Brain microvascular endothelial cell (primary cell): ENCODE measurements around the gene CFAP99.

Experiments
- DNase-seq: peaks from one replicate; pipeline ENCODE4 v3.0.0-alpha.2; 2020
- H3K27ac ChIP-seq: fragments of 250-450 bp; sonication (Bioruptor Pico); 2 replicates; pipeline ENCODE4 v1.5.1; 2020; ENCODE audit warnings: mild to moderate bottlenecking, moderate library complexity
- H3K27me3 ChIP-seq: fragments of 250-450 bp; sonication (Bioruptor Pico); replicated peaks from 2 replicates; pipeline ENCODE4 v1.5.1; 2020; ENCODE audit warnings: mild to moderate bottlenecking
- H3K36me3 ChIP-seq: fragments of 250-450 bp; sonication (Bioruptor Pico); replicated peaks from 2 replicates; pipeline ENCODE4 v1.5.1; 2020; ENCODE audit warnings: mild to moderate bottlenecking
- H3K4me3 ChIP-seq: 2 replicates; pipeline ENCODE4 v1.5.1; 2011; ENCODE audit warnings: low read depth, mild to moderate bottlenecking, control low read depth, low read length, moderate library complexity
- in situ Hi-C: cut with HindIII; loops from 2 replicates; pipeline ENCODE4 v1.10.0; 2017; ENCODE audit warnings: low sequenced_read_pairs, low pct_ligation_motif_present
- TF ChIP-seq, protein P1 (sequence below): IDR thresholded peaks from 2 replicates; pipeline ENCODE4 v1.5.1; 2011; ENCODE audit warnings: low read depth, mild to moderate bottlenecking, moderate library complexity, low read length, control low read depth, inconsistent platforms; ENCODE audit errors: missing control alignments

The CFAP99 gene

DNA sequence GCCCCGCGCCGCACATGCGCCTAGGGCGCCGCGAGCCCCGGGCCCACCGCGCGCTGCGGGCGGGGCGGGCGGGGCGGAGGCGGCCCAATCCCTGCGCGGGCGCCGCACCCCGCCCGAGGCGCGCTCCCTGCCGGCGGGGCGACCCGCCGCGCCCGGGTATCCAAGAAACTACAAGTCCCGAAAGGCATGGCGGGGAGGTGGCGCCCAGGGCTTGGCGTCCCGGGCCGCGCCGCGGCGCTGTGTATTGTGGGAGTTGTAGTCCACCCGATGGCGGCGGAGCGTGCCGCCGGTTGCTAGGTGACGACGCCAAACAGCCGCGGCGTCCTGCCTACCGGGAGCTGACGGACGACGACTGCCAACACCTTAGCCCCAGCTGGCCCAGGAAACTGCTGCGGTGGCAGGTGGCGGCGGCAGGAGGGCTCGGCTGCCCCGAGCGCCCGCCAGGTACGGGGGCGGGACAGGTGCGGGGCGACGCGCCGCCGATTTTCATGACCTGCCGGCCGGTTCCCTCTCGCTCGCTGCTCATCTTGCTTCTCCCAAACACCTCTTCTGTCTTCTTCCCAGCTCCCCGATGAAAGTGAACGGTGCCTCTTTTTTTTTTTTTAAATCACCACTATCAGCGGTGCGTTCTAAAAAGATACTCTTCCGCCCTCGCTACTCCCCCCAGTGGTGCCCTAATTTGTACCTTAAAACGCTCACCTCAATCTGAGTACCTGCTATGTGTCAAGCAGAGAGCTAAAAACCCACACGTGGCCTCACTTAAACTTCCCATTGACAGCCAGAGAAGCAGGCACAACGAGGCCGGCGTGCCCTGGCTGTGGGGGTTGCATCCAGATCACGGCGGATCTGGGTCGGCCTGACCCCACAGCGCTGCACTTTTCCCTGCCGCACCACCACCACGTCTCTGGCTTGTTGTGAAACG is at the start of gene CFAP99:
TSS of gene CFAP99 (plus strand) at position 306 of the 922 bp plus-strand sequence.
- H3K36me3 ChIP-seq: no peaks in the 10 kb centered on the region
- H3K4me3 ChIP-seq: peak within 1 kb of the TSS; percentile 48
- TF ChIP-seq, protein P1, sequence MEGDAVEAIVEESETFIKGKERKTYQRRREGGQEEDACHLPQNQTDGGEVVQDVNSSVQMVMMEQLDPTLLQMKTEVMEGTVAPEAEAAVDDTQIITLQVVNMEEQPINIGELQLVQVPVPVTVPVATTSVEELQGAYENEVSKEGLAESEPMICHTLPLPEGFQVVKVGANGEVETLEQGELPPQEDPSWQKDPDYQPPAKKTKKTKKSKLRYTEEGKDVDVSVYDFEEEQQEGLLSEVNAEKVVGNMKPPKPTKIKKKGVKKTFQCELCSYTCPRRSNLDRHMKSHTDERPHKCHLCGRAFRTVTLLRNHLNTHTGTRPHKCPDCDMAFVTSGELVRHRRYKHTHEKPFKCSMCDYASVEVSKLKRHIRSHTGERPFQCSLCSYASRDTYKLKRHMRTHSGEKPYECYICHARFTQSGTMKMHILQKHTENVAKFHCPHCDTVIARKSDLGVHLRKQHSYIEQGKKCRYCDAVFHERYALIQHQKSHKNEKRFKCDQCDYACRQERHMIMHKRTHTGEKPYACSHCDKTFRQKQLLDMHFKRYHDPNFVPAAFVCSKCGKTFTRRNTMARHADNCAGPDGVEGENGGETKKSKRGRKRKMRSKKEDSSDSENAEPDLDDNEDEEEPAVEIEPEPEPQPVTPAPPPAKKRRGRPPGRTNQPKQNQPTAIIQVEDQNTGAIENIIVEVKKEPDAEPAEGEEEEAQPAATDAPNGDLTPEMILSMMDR: peak; percentile 4
- H3K27me3 ChIP-seq: peaks cover 36% of the 10 kb centered on the region
- in situ Hi-C loops: no loop called here
- peak; percentile 93 for DNase-seq
- H3K27ac ChIP-seq: no peak within 1 kb of the TSS

GRCh38 chr4:2370597-2371320 is 48.0 kb upstream of the CFAP99 start:
- H3K27ac ChIP-seq: no peak overlapping the region
- peaks cover 5% of the 10 kb centered on the region for H3K27me3 ChIP-seq
- in situ Hi-C loops: no loop called here
- DNase-seq: no peak
- TF ChIP-seq, protein P1: no peak
- no peak overlapping the region for H3K4me3 ChIP-seq
- H3K36me3 ChIP-seq: no peaks in the 10 kb centered on the region

DNA sequence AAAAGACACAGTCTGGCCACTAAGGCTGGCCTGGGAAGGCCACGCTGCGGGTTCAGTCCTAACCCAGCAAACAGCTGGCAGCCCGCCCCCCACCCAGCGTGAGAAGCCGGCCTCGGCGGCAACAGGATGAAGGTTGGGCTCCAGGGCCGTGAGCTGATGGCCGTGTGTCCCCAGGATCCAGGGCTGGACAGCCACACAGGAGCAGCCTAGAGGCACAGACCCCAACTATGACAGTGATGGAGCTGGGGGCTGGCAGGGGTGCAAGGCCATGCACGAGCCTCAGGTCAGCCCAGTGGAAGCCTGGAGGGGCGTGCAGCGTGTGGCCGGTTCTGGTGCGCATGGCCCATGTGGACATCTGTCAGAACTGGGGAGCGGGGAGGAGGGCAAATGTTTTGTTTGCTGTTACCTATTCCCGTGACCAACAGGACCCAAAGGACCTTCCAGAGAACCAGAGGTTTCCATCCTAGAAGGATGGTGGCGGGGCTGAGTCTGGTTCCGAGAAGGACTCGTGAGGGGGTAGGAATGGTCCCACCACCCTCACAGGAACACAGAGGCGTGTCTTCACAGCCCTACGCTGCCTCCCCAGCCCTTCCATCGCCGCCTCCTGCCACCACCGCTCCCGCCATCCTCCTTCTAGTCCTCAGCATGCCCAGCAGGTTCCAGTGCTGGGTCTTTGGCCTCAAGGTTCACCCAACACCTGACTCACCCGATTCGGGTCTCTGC is 46.8 kb upstream of the CFAP99 start:
- in situ Hi-C loops: no loop called here
- Histone ChIP-seq H3K4me3 (no peak overlapping the region), H3K36me3 (no peaks in the 10 kb centered on the region), H3K27ac (no peak overlapping the region), H3K27me3 (peaks cover 4% of the 10 kb centered on the region)
- TF ChIP-seq, protein P1: no peak
- no peak for DNase-seq

DNA sequence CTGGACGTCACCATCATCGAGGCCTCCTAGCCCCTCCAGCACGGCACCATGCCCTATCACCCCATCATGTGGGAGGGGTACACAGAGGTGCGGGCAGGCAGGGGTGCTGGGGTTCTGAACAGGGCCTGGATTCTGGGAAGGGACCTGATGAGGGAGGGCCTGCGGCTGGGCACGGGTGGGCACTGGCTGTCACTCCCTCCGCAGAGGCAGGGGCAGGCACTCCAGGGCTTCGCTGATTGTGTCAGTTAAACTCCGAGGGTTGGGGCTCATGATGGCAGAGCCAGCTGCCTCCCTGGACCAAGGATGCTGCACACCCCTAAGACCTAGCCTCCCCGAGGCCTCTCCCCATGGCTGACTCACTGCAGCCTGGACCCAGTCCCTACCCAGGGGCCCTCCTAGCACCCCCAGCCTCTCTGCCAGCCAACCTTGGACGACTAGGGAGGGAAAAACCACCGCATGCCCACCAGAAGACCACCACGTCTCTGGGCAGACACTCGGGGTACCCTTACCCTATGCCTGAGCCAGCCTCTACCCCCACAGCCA is 46.2 kb upstream of the CFAP99 start:
- TF ChIP-seq, protein P1: no peak
- DNase-seq: no peak
- Histone ChIP-seq H3K27me3 (peaks cover under 1% of the 10 kb centered on the region), H3K36me3 (no peaks in the 10 kb centered on the region), H3K4me3 (no peak overlapping the region), H3K27ac (no peak overlapping the region)
- in situ Hi-C loops: no loop called here

DNA sequence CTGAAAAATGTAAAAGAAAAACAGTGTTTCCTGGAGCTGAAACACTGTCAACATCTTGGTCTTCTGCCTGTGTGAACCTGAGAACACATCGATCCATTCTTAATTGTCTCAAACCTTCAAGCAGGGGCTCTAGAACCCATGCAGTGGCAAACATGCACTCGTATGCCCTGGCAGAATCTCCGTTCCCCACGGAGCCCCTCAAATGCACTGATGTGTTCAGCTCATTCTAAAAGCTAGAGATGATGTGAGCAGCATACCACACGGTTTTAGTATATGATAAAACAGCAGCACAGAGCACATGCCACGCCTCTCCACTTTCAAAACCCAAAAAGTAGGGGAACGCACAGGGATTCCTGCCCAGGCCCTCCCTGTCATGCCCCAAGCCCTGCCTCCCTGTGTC is 45.2 kb upstream of the CFAP99 start:
- no peaks in the 10 kb centered on the region for H3K27me3 ChIP-seq
- H3K4me3 ChIP-seq: no peak overlapping the region
- in situ Hi-C loops: no loop called here

More for the DNA sequence above, 45.2 kb upstream of the CFAP99 start:
- H3K27ac ChIP-seq: no peak overlapping the region
- H3K36me3 ChIP-seq: no peaks in the 10 kb centered on the region
- TF ChIP-seq, protein P1: no peak
- no peak for DNase-seq
